Colonic mucosa (tissue), 4 donors: Measurements from ENCODE around the gene RAD51B. TPM values are rescaled to one million over a fixed set of nuclear protein-coding genes. Genes with fewer than 3 reads are reported as not detected.

ENCODE experiments used
- DNase-seq: peaks from one replicate; pipeline ENCODE4 v3.0.0-alpha.2; 2020
- H3K27ac ChIP-seq: fragments of 200-600 bp; one replicate; pipeline ENCODE4 v1.8.0; 2021
- H3K27me3 ChIP-seq: fragments of 200-600 bp; one replicate; pipeline ENCODE4 v1.8.0; 2021
- H3K36me3 ChIP-seq: fragments of 200-600 bp; one replicate; pipeline ENCODE4 v1.8.0; 2021
- H3K4me1 ChIP-seq: fragments of 200-600 bp; one replicate; pipeline ENCODE4 v1.8.0; 2021; ENCODE audit warnings: mild to moderate bottlenecking
- H3K4me3 ChIP-seq: fragments of 200-600 bp; one replicate; pipeline ENCODE4 v1.8.0; 2021
- H3K9ac ChIP-seq, 2 donors: one replicate each; pipeline ENCODE4 v1.7.0; 2013; ENCODE audit warnings: control low read depth in 2 of 2, low read depth in 2 of 2, low read length in 2 of 2
- H3K9me3 ChIP-seq: fragments of 200-600 bp; one replicate; pipeline ENCODE4 v1.8.0; 2021
- CTCF ChIP-seq: fragments of 200-600 bp; IDR thresholded peaks from one replicate; pipeline ENCODE4 v1.8.0; 2022; ENCODE audit warnings: antibody characterized with exemption, mild to moderate bottlenecking
- intact Hi-C: fragments of 100-400 bp; cut with DNase I; formaldehyde crosslinking; loops from one replicate; pipeline ENCODE4 v1.14.1; 2022
- total RNA-seq, 2 donors: library from RNA; stranded (reverse); fragmentation: NEBNext Ultra II Directional in 1 of 2; extraction: Animal tissue kit (Norgen Biotek cat#: 25700) in 1 of 2; gene quantifications; one replicate each; pipeline ENCODE4 v1.2.1, GENCODE V29; 2021
- donor health status: healthy.
- donor health status: DM: no; HTN: no; CAD: no.
- donor health status: DM: no; HTN: no; CAD: no.

RAD51B gene
- total RNA-seq, 2 donors from 2014 or later, result 12.7 to 22.0 TPM

GRCh38 chr14:68729556-68729955, 910.0 kb downstream of the RAD51B start:
- H3K4me3 ChIP-seq, result no peak overlapping the region
- H3K36me3 ChIP-seq, result no peaks in the 10 kb centered on the region
- intact Hi-C loops, result no loop called here
- peak; percentile 61 for DNase-seq
- H3K27me3 ChIP-seq, result no peaks in the 10 kb centered on the region
- H3K27ac ChIP-seq, result no peak overlapping the region
- H3K4me1 ChIP-seq, result no peaks in the 10 kb centered on the region
- TF ChIP-seq CTCF, result no peak
- H3K9ac ChIP-seq, result no peak overlapping the region
- H3K9me3 ChIP-seq, result no peaks in the 10 kb centered on the region

- no peak for TF ChIP-seq CTCF
- H3K9ac ChIP-seq, result no peak overlapping the region
- H3K4me1 ChIP-seq, result no peaks in the 10 kb centered on the region
- H3K9me3 ChIP-seq, result no peaks in the 10 kb centered on the region
- H3K27ac ChIP-seq, result no peak overlapping the region
- no peaks in the 10 kb centered on the region for H3K27me3 ChIP-seq
- H3K36me3 ChIP-seq, result no peaks in the 10 kb centered on the region
- intact Hi-C loops, result loop anchor here (5.0 kb wide), 1 partner anchor 47 kb away; no protein-coding TSS in a partner anchor
- no peak for DNase-seq
- H3K4me3 ChIP-seq, result no peak overlapping the region
Observed at GRCh38 chr14:68730348-68730747, 910.8 kb downstream of the RAD51B start.

GRCh38 chr14:68730811-68731425, 911.3 kb downstream of the RAD51B start:
- no peak for DNase-seq
- intact Hi-C loops, result loop anchor here (5.0 kb wide), 1 partner anchor 46 kb away; no protein-coding TSS in a partner anchor
- no peaks in the 10 kb centered on the region for H3K9me3 ChIP-seq
- H3K4me1 ChIP-seq, result no peaks in the 10 kb centered on the region
- H3K9ac ChIP-seq, result no peak overlapping the region
- no peak overlapping the region for H3K27ac ChIP-seq
- H3K4me3 ChIP-seq, result no peak overlapping the region
- no peaks in the 10 kb centered on the region for H3K27me3 ChIP-seq
- H3K36me3 ChIP-seq, result no peaks in the 10 kb centered on the region
- no peak for TF ChIP-seq CTCF

GRCh38 chr14:68733086-68733914, 913.7 kb downstream of the RAD51B start:
- no peaks in the 10 kb centered on the region for H3K27me3 ChIP-seq
- H3K27ac ChIP-seq, result no peak overlapping the region
- H3K9me3 ChIP-seq, result no peaks in the 10 kb centered on the region
- no peaks in the 10 kb centered on the region for H3K4me1 ChIP-seq
- no peak overlapping the region for H3K9ac ChIP-seq
- no peak for TF ChIP-seq CTCF
- no peak overlapping the region for H3K4me3 ChIP-seq
- intact Hi-C loops, result loop anchor here (5.0 kb wide), 1 partner anchor 44 kb away; no protein-coding TSS in a partner anchor
- no peaks in the 10 kb centered on the region for H3K36me3 ChIP-seq
- no peak for DNase-seq

- Histone ChIP-seq H3K27me3 (no peaks in the 10 kb centered on the region), H3K9me3 (no peaks in the 10 kb centered on the region), H3K9ac (no peak overlapping the region), H3K4me1 (no peaks in the 10 kb centered on the region), H3K4me3 (no peak overlapping the region), H3K36me3 (no peaks in the 10 kb centered on the region), H3K27ac (peak overlapping the region; percentile 44)
- TF ChIP-seq CTCF, result no peak
- intact Hi-C loops, result loop anchor here (5.0 kb wide), 1 partner anchor 43 kb away; no protein-coding TSS in a partner anchor
- no peak for DNase-seq
Observed at GRCh38 chr14:68734231-68734732, 914.7 kb downstream of the RAD51B start.
